Measurements from ENCODE around the gene CSDE1. TPM values are rescaled to one million over a fixed set of nuclear protein-coding genes. Genes with fewer than 3 reads are reported as not detected.

CSDE1 gene
- polyA plus RNA-seq, 1 of the 3 experiments (the other 2 are of a cell fraction) = 151 TPM

DNA sequence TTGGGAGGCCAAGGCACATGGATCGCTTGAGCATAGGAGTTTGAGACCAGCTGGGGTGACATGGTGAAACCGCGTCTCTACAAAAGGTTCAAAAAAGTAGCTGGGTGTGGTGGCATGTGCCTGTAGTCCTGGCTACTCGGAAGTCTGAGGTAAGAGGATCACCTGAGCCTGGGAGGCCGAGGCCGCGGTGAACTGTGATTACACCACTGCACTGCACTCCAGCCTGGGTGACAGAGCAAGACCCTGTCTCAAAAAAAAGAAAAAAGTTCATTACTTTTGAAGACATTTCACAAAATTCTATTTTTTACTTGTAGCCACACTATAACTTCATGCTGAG, 85.9 kb downstream of the CSDE1 start:
- peaks cover 0 to 9% of the 10 kb centered on the region in 2 experiments; a peak in 1 of 4 replicates for H3K4me1 ChIP-seq (ENCODE audit: control insufficient read depth in 1 of 2, insufficient read depth in 2 of 2, low read depth in 1 of 2, low read length in 1 of 2)
- H3K27me3 ChIP-seq (ENCODE audit: insufficient read depth) = peaks cover 20% of the 10 kb centered on the region
- ChIA-PET CTCF (interaction anchor here (0.8 to 1.5 kb wide), 8 partner anchors 16 to 694 kb away, joined by 3 to 11 read pairs (median 4); no protein-coding TSS in a partner anchor), POLR2A (no interaction called here)
- H3K9ac ChIP-seq = no peak overlapping the region
- H3F3A ChIP-seq (replicated peaks; ENCODE audit: insufficient read depth) = no peaks in the 10 kb centered on the region
- no peak overlapping the region for H2AFZ ChIP-seq (ENCODE audit: low read depth)
- no peak overlapping the region for H3K4me3 ChIP-seq (ENCODE audit: low read depth in 2 of 2, low read length in 1 of 2)
- H3K4me2 ChIP-seq = no peak overlapping the region
- H4K20me1 ChIP-seq (ENCODE audit: insufficient read depth) = no peaks in the 10 kb centered on the region
- no peak overlapping the region for H3K27ac ChIP-seq (ENCODE audit: low read depth in 2 of 2, low read length in 1 of 2)
- no peak for TF ChIP-seq SIN3A (IDR thresholded peaks at IDR 0.05; ENCODE audit: borderline replicate concordance, low read depth, low read length)
- no peak for TF ChIP-seq JUND (IDR thresholded peaks at IDR 0.05)
- no peak for TF ChIP-seq SMC3 (IDR thresholded peaks at IDR 0.05; ENCODE audit: low read depth, low read length)
- TF ChIP-seq MXI1 (IDR thresholded peaks at IDR 0.05; ENCODE audit: low read depth, low read length) = no peak
- no peak for TF ChIP-seq TCF12 (IDR thresholded peaks at IDR 0.05)
- TF ChIP-seq ELF1 (IDR thresholded peaks at IDR 0.05) = no peak
- no peak for TF ChIP-seq EP300 (IDR thresholded peaks at IDR 0.05; ENCODE audit: borderline replicate concordance in 1 of 2, low read depth in 1 of 2, low read length in 1 of 2)
- TF ChIP-seq RAD21 (IDR thresholded peaks at IDR 0.05; ENCODE audit: low read length) = no peak
- TF ChIP-seq NFIC (IDR thresholded peaks at IDR 0.05; ENCODE audit: borderline replicate concordance) = no peak
- TF ChIP-seq, protein P1, sequence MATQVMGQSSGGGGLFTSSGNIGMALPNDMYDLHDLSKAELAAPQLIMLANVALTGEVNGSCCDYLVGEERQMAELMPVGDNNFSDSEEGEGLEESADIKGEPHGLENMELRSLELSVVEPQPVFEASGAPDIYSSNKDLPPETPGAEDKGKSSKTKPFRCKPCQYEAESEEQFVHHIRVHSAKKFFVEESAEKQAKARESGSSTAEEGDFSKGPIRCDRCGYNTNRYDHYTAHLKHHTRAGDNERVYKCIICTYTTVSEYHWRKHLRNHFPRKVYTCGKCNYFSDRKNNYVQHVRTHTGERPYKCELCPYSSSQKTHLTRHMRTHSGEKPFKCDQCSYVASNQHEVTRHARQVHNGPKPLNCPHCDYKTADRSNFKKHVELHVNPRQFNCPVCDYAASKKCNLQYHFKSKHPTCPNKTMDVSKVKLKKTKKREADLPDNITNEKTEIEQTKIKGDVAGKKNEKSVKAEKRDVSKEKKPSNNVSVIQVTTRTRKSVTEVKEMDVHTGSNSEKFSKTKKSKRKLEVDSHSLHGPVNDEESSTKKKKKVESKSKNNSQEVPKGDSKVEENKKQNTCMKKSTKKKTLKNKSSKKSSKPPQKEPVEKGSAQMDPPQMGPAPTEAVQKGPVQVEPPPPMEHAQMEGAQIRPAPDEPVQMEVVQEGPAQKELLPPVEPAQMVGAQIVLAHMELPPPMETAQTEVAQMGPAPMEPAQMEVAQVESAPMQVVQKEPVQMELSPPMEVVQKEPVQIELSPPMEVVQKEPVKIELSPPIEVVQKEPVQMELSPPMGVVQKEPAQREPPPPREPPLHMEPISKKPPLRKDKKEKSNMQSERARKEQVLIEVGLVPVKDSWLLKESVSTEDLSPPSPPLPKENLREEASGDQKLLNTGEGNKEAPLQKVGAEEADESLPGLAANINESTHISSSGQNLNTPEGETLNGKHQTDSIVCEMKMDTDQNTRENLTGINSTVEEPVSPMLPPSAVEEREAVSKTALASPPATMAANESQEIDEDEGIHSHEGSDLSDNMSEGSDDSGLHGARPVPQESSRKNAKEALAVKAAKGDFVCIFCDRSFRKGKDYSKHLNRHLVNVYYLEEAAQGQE (IDR thresholded peaks at IDR 0.05; ENCODE audit: low read depth, low read length) = no peak
- no peak for TF ChIP-seq MEF2A (IDR thresholded peaks at IDR 0.05; ENCODE audit: borderline replicate concordance, low read depth)
- TF ChIP-seq RXRA (IDR thresholded peaks at IDR 0.05; ENCODE audit: borderline replicate concordance, low read depth) = no peak
- TF ChIP-seq, protein P2, sequence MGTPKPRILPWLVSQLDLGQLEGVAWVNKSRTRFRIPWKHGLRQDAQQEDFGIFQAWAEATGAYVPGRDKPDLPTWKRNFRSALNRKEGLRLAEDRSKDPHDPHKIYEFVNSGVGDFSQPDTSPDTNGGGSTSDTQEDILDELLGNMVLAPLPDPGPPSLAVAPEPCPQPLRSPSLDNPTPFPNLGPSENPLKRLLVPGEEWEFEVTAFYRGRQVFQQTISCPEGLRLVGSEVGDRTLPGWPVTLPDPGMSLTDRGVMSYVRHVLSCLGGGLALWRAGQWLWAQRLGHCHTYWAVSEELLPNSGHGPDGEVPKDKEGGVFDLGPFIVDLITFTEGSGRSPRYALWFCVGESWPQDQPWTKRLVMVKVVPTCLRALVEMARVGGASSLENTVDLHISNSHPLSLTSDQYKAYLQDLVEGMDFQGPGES (IDR thresholded peaks at IDR 0.05; ENCODE audit: low read depth, low read length) = no peak
- TF ChIP-seq, protein P3, sequence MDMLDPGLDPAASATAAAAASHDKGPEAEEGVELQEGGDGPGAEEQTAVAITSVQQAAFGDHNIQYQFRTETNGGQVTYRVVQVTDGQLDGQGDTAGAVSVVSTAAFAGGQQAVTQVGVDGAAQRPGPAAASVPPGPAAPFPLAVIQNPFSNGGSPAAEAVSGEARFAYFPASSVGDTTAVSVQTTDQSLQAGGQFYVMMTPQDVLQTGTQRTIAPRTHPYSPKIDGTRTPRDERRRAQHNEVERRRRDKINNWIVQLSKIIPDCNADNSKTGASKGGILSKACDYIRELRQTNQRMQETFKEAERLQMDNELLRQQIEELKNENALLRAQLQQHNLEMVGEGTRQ (IDR thresholded peaks at IDR 0.05; ENCODE audit: borderline replicate concordance, low read depth, low read length) = no peak
- TF ChIP-seq GATA2 (CRISPR knock-in tag; IDR thresholded peaks at IDR 0.05) = no peak
- no peak for TF ChIP-seq CHD2 (IDR thresholded peaks at IDR 0.05; ENCODE audit: low read length, partially characterized antibody)
- TF ChIP-seq YY1 (IDR thresholded peaks at IDR 0.05; ENCODE audit: low read depth) = no peak
- TF ChIP-seq RFX5 (IDR thresholded peaks at IDR 0.05; ENCODE audit: low read length) = no peak
- 52% methylated on average over 7 of the region's 7 CpGs for WGBS (ENCODE audit: low lambda C conversion rate)
- H3K79me2 ChIP-seq (ENCODE audit: insufficient read depth) = no peaks in the 10 kb centered on the region
- H3K9me2 ChIP-seq = no peaks in the 10 kb centered on the region
- H3K9me3 ChIP-seq = no peaks in the 10 kb centered on the region
- no peaks in the 10 kb centered on the region for H3K36me3 ChIP-seq (replicated peaks in 1 of 2; ENCODE audit: control insufficient read depth in 1 of 2, insufficient read depth in 2 of 2, low read length in 1 of 2)
- no peak for DNase-seq

Measured in SK-N-SH (cell line).